GM21526 (cell line): ENCODE measurements around the gene TULP1.

Experiments used
- ATAC-seq: cut with Tn5 transposase; IDR thresholded peaks from one replicate; pipeline ENCODE4 v1.9.1; 2021; ENCODE audit warnings: moderate library complexity; ENCODE audit not compliant: unreplicated experiment, low FRiP score

The TULP1 gene

GRCh38 chr6:35486005-35486925 is 26.4 kb downstream of the TULP1 start:
- no peak for ATAC-seq

GRCh38 chr6:35485402-35485877 is 27.3 kb downstream of the TULP1 start:
- no peak for ATAC-seq

DNA sequence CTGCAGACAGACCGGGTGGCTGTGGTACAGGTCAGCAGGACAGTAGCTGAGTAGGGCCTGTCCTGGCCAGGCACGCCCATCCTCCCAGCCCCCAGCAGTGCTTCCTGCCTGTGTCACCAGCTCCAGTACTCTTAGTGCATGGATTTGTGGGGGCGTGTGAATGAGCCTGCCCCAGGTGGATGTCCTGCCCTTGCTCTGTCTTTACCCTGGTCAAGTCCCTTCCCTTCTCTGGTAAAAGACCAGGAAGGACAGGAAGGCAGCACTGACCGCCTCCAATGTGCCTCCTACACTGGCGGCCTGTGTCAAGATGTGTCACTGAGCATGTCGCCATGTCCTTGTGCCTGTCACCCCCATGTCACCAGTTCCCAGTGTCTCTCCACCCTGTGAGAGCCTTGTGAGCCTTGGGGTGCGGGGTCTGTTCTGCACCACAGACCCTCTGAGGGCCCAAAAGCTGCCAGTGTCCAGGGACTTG is 27.7 kb downstream of the TULP1 start:
- no peak for ATAC-seq

- ATAC-seq = no peak
Measured at GRCh38 chr6:35483893-35484645, 28.6 kb downstream of the TULP1 start.

GRCh38 chr6:35483490-35483889 is 29.2 kb downstream of the TULP1 start:
- no peak for ATAC-seq

DNA sequence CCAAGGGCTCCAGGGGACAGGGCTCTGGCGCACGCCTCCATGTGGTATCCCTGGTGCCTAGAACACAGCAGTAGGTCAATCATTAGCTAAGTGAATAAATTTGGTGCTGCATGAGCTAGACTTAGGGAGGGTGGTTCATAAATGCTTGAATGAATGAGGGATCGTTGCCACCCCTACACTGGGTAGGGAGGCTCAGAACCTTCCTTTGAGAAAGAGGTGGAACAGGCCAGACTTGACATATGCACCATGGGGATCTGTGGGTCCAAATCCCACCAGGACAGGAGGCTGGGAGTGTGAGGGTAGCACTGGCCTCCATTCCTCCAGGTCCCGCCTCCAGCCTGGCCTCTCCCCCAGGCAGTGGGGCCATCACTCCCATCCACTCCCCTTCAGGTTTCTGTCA is 29.6 kb downstream of the TULP1 start:
- ATAC-seq = no peak

- no peak for ATAC-seq
Measured at GRCh38 chr6:35481226-35481625, 31.5 kb downstream of the TULP1 start.

GRCh38 chr6:35480176-35480575 is 32.5 kb downstream of the TULP1 start:
- ATAC-seq = no peak

GRCh38 chr6:35478259-35478658 is 34.4 kb downstream of the TULP1 start:
- no peak for ATAC-seq

DNA sequence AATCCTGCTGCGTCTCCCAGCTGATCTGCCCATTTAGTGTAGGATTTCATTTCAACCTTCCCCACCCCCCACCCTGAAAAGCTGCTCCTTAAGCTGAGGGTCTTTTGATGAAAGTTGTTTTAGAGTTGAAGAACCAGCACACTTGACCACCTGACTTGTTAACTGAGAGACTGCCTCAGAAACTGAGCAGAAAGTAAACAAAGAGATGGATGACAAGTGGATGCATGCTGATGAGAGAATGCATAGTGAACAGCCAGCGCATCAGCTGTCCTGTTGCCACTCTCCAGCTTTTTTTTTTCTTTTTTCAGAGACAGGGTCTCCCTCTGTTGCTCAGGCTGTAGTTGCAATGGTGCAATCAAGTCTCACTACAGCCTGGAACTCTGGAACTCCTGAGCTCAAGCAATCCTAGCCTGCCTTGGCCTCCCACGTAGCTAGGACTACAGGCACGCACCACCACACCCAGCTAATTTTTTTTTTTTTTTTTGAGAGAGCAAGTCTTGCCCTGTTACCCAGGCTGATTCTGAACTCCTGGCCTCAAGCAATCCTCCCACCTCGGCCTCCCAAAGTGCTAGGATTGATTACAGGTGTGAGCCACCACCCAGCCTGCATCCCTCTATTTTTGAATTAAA is 35.0 kb downstream of the TULP1 start:
- ATAC-seq = no peak

- no peak for ATAC-seq
Measured at GRCh38 chr6:35477028-35477427, 35.7 kb downstream of the TULP1 start.

DNA sequence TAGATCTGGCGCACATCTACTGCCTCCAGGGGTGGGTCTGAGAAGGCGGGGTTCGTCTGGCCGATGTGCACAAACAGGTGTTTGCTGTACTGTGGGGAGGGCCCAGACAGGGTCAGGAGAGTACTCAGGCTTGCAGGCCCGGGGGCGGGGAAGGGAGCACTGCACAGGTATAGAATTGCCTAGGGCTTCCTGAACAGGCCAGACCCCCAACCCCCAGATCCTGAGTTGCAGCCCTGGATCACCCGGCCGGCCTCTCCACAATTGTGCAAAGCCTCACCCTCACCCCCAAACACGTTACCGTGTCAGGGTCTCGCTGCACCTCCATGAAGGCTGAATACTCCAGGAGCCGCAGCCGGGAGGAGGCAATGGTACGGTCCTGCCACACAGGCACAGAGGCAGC is 36.7 kb downstream of the TULP1 start:
- no peak for ATAC-seq

- ATAC-seq = no peak
Measured at GRCh38 chr6:35475573-35475972, 37.1 kb downstream of the TULP1 start.

DNA sequence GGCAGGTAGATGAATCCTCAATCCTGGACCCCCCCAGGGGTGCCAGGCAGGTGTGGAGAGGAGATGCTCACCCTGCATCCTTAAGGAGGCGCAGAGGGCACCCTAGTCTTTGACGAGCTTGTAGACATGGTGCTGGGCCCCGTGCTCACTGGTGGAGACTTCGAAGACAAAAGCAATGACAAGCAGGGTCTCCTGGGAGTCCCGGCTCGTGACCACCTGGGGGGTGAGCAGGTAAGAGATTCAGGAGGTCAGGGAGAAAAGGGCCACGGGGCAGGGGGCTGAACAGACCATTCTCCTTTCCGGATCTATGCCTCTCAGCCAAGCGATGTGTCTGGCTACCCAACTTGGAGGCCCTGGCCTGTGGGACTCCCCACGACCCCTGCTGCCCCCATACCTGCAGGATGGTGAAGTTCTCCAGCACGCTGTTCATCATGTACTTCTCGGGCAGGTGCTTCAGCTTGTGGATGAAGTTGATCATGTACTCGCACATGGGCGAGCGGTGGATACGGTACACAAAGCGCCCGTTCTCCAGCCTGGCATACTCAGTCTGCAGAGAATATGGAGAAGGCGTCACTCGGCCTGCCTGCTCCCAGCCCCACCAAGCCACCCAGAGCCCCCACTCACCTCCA is 37.6 kb downstream of the TULP1 start:
- no peak for ATAC-seq

GRCh38 chr6:35474131-35474941 is 38.4 kb downstream of the TULP1 start:
- ATAC-seq = no peak

GRCh38 chr6:35473850-35474130 is 38.9 kb downstream of the TULP1 start:
- ATAC-seq = no peak

GRCh38 chr6:35473075-35473849 is 39.4 kb downstream of the TULP1 start:
- ATAC-seq = no peak

DNA sequence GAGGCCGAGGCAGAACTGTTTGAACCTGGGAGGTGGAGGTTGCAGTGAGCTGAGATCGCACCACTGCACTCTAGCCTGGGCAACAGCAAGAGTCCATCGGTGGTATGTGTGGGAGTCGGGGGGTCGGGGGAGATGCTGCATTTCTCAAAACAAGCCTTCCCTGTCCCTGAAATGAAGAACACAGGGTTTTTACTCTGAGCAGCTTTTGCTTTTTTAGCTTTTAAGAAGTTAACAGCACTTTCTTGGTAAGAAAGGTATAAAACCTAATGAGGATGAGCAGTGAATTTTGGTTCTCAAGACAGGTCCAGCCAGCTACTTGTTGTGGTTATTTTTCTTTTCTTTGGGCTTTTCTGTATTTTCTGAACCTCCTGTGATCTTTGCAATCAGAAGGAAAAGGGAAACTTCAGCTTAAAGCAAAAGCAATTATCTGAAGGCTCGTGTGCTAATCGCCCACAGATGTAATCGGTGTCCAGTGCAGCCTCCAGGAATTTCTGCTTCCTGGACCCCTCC is 40.8 kb downstream of the TULP1 start:
- no peak for ATAC-seq

- no peak for ATAC-seq
Measured at GRCh38 chr6:35470663-35471120, 42.0 kb downstream of the TULP1 start.
